Kidney tubule cell (primary cell): ENCODE data around the gene PRIMPOL.
"Not testable (repeated sequence)": the region's sequence is repeated elsewhere in the genome, so short reads cannot be mapped to it uniquely, and the experiment has no call there.

ENCODE experiments used
- DNase-seq: peaks from one replicate; pipeline ENCODE4 v3.0.0-alpha.2; 2018; ENCODE audit warnings: low spot score

Gene PRIMPOL

DNA sequence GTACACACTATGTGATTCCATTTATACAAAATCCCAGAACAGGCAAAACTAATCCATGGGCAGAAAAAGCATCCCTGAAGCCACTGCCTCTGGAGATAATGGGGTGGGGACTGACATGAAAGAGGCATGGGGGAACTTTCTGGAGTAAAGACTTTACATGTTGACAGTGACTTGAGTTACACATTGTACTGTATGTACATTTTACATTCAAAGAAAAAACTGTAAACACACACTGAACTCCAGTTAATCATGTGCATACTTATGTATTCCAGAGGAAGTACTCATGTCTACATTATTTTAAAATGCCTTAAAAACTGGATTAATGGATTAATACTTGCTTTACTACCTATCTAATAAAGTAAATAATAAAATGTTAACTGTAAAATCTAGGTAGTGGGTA lies 62.8 kb downstream of the PRIMPOL start:
- DNase-seq: no peak

DNA sequence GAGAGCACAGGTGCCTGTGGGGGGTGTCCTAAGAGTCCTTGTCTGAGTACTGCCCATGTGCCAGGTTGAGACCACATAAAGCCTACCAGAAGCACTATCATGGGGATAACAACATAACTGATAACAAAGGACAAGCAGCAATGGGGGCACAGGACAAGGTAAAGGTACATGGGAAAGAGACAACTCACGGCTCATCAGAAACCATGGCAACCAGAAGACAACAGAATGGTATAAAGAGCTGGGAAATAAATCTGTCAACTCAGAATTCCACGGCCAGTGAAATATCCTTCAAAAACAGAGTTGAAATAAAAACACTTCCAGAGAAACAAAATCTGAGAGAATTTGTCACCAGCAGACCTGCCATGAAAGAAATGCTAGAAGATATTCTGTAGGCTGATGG lies 64.3 kb downstream of the PRIMPOL start:
- DNase-seq: no peak

DNA sequence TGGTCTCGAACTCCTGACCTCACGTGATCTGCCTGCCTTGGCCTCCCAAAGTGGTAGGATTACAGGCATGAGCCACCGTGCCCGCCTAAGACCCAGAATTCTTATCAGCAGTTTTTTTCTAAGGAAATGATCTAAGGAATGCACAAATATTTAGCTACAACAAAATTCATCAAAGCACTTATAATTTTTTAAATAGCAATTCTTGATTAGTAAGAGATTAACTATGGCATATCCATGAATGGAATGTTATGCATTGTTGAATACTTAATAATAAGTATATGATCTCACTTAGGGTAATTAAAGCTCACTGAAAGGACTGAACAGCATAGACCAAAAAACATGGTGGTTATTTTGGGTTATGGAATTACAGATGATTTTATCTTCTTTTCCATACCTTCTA lies 66.0 kb downstream of the PRIMPOL start:
- peak; percentile 31 for DNase-seq

- DNase-seq: no peak
Measured at GRCh38 chr4:184719407-184719806, 69.9 kb downstream of the PRIMPOL start.

DNA sequence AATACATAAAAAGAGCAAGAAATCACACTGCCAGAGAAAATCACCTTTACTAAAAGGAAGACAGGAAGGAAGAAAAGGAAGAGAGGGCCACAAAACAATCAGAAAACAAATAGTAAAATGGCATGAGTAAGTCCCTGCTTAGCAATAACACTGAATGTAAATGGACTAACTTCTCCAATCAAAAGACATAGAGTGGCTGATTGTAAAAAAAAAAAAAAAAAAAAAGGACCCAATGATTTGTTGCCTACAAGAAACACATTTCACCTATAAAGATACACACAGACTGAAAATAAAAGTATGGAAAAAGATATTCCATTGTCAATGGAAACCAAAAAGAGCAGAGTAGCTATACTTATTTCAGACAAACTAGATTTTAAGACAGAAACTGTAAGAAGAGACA lies 71.7 kb downstream of the PRIMPOL start:
- no peak for DNase-seq

- no peak for DNase-seq
Measured at GRCh38 chr4:184722798-184723197, 73.3 kb downstream of the PRIMPOL start.

GRCh38 chr4:184727430-184727829 lies 77.9 kb downstream of the PRIMPOL start:
- DNase-seq: no peak

- peak; percentile 54 for DNase-seq
Measured at GRCh38 chr4:184728858-184729257, 79.3 kb downstream of the PRIMPOL start.

DNA sequence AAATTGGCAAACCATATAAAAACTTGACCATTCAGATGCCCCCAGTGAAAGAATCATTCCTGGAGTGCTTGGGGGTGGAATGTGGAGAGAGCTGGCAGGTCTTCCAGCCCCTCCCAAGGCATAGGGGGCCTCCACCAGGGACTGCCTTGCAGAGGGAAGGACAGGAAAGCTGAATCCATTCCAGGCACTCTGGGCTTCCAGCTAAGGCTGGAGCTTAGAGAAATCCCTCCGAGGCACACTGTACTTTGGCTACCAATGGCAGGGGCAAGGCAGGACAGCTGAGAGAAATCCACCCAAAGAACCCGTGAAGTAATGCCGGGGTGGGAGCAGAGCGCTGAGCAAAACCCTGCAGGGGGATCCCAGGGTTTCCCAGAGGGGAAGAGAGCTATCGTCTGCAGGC lies 80.4 kb downstream of the PRIMPOL start:
- DNase-seq: no peak

GRCh38 chr4:184731056-184731455 lies 81.5 kb downstream of the PRIMPOL start:
- DNase-seq: no peak

DNA sequence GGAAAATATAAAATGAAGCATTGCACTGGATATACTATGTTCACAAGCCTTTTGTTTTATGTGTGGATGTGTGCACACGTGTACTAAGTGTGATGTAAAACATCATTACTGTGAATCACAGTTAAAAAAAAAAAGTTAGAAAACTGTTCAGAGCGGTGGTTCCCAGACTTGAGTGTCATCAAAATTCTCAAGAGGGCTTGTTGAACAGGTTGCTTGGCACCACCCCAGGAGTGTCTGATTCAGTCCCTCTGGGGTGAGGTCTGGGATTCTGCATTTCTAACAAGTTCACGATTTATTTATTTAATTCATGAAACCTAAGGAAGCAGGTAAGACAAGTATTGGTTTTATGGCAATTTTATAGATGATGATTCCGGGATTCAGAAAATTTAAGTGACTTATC lies 82.6 kb downstream of the PRIMPOL start:
- DNase-seq: peak; percentile 82

DNA sequence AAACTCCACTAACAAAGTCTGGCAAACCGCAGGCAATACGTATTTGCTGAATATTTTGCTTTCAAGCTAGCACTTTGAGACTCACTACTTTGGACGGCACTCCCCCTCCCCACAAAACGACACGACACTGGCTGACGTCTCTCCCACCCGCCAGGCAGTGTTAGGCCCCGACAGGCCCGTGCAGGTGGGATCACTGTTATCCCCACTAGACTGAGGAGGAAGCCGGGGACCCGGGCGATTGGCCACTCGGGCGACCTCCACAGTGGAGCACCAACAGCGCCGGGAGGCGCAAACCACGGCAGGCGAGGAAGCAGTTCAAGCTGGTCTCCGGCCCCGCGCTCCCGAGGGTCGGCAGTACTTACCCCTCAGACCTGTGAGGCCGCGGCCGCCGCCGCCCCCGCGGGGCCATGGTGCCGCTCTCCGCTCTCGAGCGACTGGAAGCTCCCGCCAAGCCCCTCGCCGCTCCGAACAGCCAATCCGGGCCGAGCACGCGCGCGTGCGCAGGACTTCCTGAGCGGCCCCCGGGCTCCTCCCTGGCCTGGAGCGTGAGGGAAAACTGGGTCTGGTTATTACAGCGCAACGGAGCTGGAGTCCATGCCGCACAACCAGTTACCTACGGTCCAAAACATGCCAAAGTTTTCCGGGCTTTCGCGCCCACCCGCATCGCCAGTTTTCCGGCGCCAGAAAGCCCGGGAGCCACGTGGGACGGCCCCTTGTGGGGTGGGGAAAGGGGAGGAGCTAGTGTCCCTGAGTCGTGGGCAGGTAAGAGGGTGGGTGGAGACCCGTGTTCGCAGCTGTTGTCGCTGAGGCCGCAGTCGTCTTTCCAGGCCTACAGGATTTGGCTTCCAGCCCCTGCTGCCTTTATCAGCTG lies 84.4 kb downstream of the PRIMPOL start, which contains the start of gene CENPU:
Gene CENPU (minus strand): TSS at position 443 of the 871 bp plus-strand sequence. CDS start 34 bp downstream, at position 409.
- DNase-seq: peak; percentile 99

DNA sequence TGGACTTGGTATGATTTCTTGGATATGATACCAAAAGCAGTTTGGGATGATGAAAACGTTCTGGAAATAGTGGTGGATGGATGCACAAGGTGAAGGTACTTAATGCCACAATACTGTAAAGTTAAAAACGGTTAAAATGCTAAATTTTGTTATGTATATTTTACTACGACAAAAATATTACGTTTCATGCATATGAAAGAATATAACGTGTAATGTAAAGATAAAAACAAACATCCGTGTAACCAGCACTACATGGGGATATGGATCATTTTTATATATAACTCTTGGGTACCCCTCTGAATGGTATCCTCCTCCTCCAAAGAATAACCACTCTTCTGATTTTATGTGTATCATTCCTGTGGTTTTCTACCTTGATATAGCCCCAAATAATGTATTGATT lies 85.2 kb downstream of the PRIMPOL start:
- DNase-seq: no peak

DNA sequence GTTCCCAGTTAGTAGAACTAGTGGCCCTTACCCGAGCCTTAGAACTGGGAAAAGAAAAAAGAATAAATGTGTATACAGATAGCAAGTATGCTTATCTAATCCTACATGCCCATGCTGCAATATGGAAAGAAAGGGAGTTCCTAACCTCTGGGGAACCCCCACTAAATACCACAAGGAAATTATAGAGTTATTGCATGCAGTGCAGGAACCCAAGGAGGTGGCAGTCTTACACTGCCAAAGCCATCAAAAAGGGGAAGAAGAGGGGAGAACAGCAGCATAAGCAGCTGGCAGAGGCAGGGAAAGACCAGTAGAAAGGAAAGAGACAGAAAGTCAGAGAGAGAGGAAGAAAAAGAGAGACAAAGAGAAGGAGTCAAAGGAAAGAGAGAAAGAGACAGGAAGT lies 90.0 kb downstream of the PRIMPOL start:
- DNase-seq: not testable (repeated sequence)

DNA sequence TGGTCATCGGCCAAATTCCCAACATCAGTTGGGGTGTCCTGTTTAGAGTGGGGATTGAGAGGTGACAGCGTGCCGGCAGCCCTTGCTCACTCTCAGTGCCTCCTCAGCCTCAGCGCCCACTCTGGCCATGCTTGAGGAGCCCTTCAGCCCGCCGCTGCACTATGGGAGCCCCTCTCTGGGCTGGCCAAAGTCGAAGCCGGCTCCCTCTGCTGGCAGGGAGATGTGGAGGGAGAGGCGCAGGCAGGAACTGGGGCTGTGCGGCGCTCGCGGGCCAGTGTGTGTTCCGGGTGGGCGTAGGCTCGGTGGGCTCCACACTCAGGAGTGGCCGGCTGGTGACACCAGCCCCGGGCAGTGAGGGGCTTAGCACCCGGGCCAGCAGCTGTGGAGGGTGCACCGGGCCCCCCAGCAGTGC lies 91.4 kb downstream of the PRIMPOL start:
- no peak for DNase-seq

- not testable (repeated sequence) for DNase-seq
Measured at GRCh38 chr4:184741651-184742050, 92.1 kb downstream of the PRIMPOL start.

DNA sequence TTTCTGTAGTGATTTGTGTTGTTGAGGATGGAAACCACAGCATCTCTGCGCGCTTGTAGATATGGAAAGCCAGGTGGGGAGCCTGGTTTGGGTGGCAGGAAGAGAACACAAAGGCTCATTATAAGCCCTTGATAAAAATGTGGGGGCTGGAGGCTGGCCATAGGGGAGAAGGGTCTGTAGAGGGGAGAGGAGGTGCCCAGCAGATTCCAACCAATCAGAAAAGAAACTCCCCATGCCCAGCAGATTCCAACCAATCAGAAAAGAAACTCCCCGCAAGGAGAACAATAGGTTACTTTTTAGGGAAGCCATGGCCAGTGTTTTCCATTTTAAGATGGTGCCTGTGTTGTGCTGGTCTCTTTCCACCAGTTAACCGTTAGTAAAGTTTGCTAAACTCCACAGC lies 94.1 kb downstream of the PRIMPOL start:
- no peak for DNase-seq

- no peak for DNase-seq
Measured at GRCh38 chr4:184744236-184744635, 94.7 kb downstream of the PRIMPOL start.
